OCI-LY7 (cell line): Measurements from ENCODE around the gene NHERF2.

Experiments
- EZH2phosphoT487 ChIP-seq: fragments of 200-600 bp; sonication (generic); IDR thresholded peaks from 2 replicates; pipeline ENCODE4 v1.6.1; 2018; ENCODE audit warnings: low read depth, borderline replicate concordance, mild to moderate bottlenecking, mixed run types, antibody characterized with exemption, low read length, moderate library complexity, mixed read lengths
- TF ChIP-seq, protein P1 (sequence below): fragments of 200-600 bp; sonication (generic); conservative IDR thresholded peaks from 2 replicates; pipeline ENCODE4 v1.5.1; 2014; ENCODE audit warnings: mild to moderate bottlenecking, antibody characterized with exemption, low read length, moderate library complexity, mixed read lengths

DNA sequence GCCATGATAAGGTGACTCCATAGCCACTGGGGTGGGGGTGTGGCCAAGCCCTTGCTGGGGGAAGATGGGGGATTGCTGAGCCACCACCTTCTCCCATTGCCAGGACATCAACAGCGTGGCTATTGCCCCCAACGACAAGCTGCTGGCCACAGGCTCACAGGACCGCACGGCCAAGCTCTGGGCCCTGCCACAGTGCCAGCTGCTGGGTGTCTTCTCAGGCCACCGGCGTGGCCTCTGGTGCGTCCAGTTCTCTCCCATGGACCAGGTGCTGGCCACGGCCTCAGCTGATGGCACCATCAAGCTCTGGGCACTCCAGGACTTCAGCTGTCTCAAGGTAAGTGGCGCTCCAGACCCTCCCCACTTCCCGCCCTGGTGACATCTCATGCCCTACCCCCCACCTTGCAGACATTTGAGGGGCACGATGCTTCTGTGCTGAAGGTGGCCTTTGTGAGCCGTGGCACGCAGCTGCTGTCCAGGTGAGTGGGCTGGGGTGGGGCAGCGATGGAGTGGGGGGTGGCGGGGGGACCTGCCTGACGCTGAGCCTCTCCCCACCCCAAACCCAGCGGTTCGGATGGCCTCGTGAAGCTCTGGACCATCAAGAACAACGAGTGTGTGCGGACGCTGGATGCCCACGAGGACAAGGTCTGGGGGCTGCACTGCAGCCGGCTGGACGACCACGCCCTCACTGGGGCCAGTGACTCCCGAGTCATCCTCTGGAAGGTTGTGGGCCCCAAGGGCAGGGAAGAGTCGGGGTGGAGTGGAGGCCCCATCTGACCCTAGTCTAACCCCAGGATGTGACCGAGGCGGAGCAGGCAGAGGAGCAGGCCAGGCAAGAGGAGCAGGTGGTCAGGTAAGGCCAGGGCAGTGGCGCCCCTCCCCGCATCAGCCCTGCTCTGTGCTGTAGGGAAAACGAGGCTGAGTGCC is 49.5 kb upstream of the NHERF2 start:
- TF ChIP-seq, protein P1, sequence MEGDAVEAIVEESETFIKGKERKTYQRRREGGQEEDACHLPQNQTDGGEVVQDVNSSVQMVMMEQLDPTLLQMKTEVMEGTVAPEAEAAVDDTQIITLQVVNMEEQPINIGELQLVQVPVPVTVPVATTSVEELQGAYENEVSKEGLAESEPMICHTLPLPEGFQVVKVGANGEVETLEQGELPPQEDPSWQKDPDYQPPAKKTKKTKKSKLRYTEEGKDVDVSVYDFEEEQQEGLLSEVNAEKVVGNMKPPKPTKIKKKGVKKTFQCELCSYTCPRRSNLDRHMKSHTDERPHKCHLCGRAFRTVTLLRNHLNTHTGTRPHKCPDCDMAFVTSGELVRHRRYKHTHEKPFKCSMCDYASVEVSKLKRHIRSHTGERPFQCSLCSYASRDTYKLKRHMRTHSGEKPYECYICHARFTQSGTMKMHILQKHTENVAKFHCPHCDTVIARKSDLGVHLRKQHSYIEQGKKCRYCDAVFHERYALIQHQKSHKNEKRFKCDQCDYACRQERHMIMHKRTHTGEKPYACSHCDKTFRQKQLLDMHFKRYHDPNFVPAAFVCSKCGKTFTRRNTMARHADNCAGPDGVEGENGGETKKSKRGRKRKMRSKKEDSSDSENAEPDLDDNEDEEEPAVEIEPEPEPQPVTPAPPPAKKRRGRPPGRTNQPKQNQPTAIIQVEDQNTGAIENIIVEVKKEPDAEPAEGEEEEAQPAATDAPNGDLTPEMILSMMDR, result no peak
- TF ChIP-seq EZH2phosphoT487, result no peak
